A673 (cell line): Measurements from ENCODE around the gene VSIG10L. TPM values are rescaled to one million over a fixed set of nuclear protein-coding genes. Genes with fewer than 3 reads are reported as not detected.
A peak's percentile ranks its signal among the peaks of the same experiment; 100 is the strongest.

Experiments
- Bru-seq: library from RNA; stranded (reverse); fragments of 400-500 nt; gene quantifications from one replicate; lab custom pipeline; 2021; lab: Mats Ljungman, UMichigan
- BruChase-seq, 2 experiments: library from RNA; stranded (reverse); fragments of 400-500 nt; gene quantifications; one replicate each; lab custom pipeline; 2021; lab: Mats Ljungman, UMichigan
- BruUV-seq: library from RNA; stranded (reverse); fragments of 400-500 nt; replicated peaks from 2 replicates; lab custom pipeline; 2021; lab: Mats Ljungman, UMichigan
- CTCF ChIA-PET: fragments of 300-600 bp; sonication (Branson Sonifier 250); formaldehyde crosslinking; loops from one replicate; lab custom pipeline; 2022; ENCODE audit warnings: antibody characterized with exemption; lab: Charles Lee
- POLR2A ChIA-PET: fragments of 300-600 bp; sonication (Branson Sonifier 250); formaldehyde crosslinking; loops from one replicate; lab custom pipeline; 2022; ENCODE audit warnings: antibody characterized with exemption; ENCODE audit not compliant: low non-redundant PET; lab: Charles Lee
- DNase-seq: peaks from one replicate; pipeline ENCODE4 v3.0.0-alpha.2; 2015; ENCODE audit warnings: low spot score
- H3K27ac ChIP-seq: fragments of 200-600 bp; sonication (generic); 2 replicates; pipeline ENCODE4 v1.5.1; 2016; ENCODE audit warnings: mixed run types, low read depth, mild to moderate bottlenecking, mixed read lengths, antibody characterized with exemption, low read length; ENCODE audit not compliant: poor library complexity, severe bottlenecking
- H3K27me3 ChIP-seq: fragments of 200-600 bp; sonication (generic); replicated peaks from 2 replicates; pipeline ENCODE4 v1.6.1; 2017; ENCODE audit warnings: mixed run types, low read depth, mild to moderate bottlenecking, mixed read lengths, antibody characterized with exemption, low read length; ENCODE audit not compliant: insufficient read depth, poor library complexity
- H3K36me3 ChIP-seq: fragments of 200-600 bp; sonication (generic); 2 replicates; pipeline ENCODE4 v1.6.1; 2016; ENCODE audit warnings: mixed run types, mild to moderate bottlenecking, mixed read lengths, antibody characterized with exemption, low read length; ENCODE audit not compliant: insufficient read depth, poor library complexity, severe bottlenecking
- H3K4me1 ChIP-seq: fragments of 200-600 bp; sonication (generic); 2 replicates; pipeline ENCODE4 v1.6.1; 2017; ENCODE audit warnings: mixed run types, mild to moderate bottlenecking, mixed read lengths, antibody characterized with exemption, low read length; ENCODE audit not compliant: insufficient read depth, poor library complexity, severe bottlenecking
- H3K4me3 ChIP-seq: fragments of 200-600 bp; sonication (generic); 2 replicates; pipeline ENCODE4 v1.5.1; 2016; ENCODE audit warnings: low read depth, mixed run types, mild to moderate bottlenecking, mixed read lengths, low read length; ENCODE audit not compliant: poor library complexity, severe bottlenecking
- H3K9me3 ChIP-seq: fragments of 200-600 bp; sonication (generic); 2 replicates; pipeline ENCODE4 v1.6.1; 2016; ENCODE audit warnings: mixed run types, low read depth, mild to moderate bottlenecking, mixed read lengths, antibody characterized with exemption, low read length; ENCODE audit not compliant: poor library complexity, severe bottlenecking
- CTCF ChIP-seq: fragments of 300-800, 200-600 bp; sonication (generic); conservative IDR thresholded peaks from 2 replicates; pipeline ENCODE4 v1.5.1; 2017; ENCODE audit warnings: low read depth, mild to moderate bottlenecking, antibody characterized with exemption, low read length, moderate library complexity, mixed read lengths
- EZH2 ChIP-seq: fragments of 200-600 bp; sonication (generic); IDR thresholded peaks from 2 replicates; pipeline ENCODE4 v1.6.1; 2017; ENCODE audit warnings: borderline replicate concordance, low read depth, mild to moderate bottlenecking, mixed read lengths, antibody characterized with exemption, low read length; ENCODE audit not compliant: poor library complexity, severe bottlenecking
- intact Hi-C: fragments of 100-400 bp; cut with micrococcal nuclease; formaldehyde crosslinking; loops from one replicate; pipeline ENCODE4 v1.10.0; 2022; ENCODE audit not compliant: unreplicated experiment
- long read RNA-seq: library from polyadenylated mRNA; stranded (forward); transcript quantifications from one replicate; pipeline ENCODE4 v2.0.0, GENCODE V29; 2022
- total RNA-seq: library from RNA; stranded (reverse); gene quantifications from 2 replicates; pipeline ENCODE4 v1.2.3, GENCODE V29; 2021

The VSIG10L gene
- total RNA-seq, result 0.69 and 0.94 TPM in 2 replicates
- Bru-seq, nascent RNA, result percentile 21 among the genes with signal in this experiment
- percentile 24 among the genes with signal in this experiment for BruChase-seq, experiment 1, labeled RNA remaining after a 2-hour chase
- percentile 31 among the genes with signal in this experiment for BruChase-seq, experiment 2, labeled RNA remaining after a 6-hour chase
- long read RNA-seq, partial matches to known transcripts, result 6 of 6 reads
- long read RNA-seq, other reads (novel, unspliced or antisense), result 0 of 6 reads

- no peak within 1 kb of the TSS for H3K4me3 ChIP-seq
- intact Hi-C loops, result no loop called here
- H3K4me1 ChIP-seq, result peaks cover 8% of the 10 kb centered on the region
- no TSS peak for BruUV-seq
- no peaks in the 10 kb centered on the region for H3K27me3 ChIP-seq
- H3K9me3 ChIP-seq, result no peaks in the 10 kb centered on the region
- no peak for DNase-seq
- POLR2A ChIA-PET, result no interaction called here
- no peak for TF ChIP-seq EZH2
- TF ChIP-seq CTCF, result no peak
- no peaks in the 10 kb centered on the region for H3K36me3 ChIP-seq
- H3K27ac ChIP-seq, result no peak within 1 kb of the TSS
- CTCF ChIA-PET, result no interaction called here
Observed at GRCh38 chr19:51341976-51342580, at the start of gene VSIG10L. TSS of gene VSIG10L (minus strand) at chr19:51342139. CDS start at chr19:51342124, 15 bp downstream.

- Histone ChIP-seq H3K9me3 (no peaks in the 10 kb centered on the region), H3K27ac (no peak overlapping the region), H3K36me3 (no peaks in the 10 kb centered on the region), H3K4me3 (no peak overlapping the region), H3K4me1 (peaks cover 10% of the 10 kb centered on the region), H3K27me3 (no peaks in the 10 kb centered on the region)
- intact Hi-C loops, result no loop called here
- TF ChIP-seq CTCF (no peak), EZH2 (no peak)
- ChIA-PET CTCF (interaction anchor here (1.1 kb wide), 1 partner anchor 81 kb away, joined by 3 read pairs; no protein-coding TSS in a partner anchor), POLR2A (no interaction called here)
- BruUV-seq, result no TSS peak
- DNase-seq, result no peak
Observed at GRCh38 chr19:51391073-51391611, 49.2 kb upstream of the VSIG10L start.

- H3K27ac ChIP-seq, result no peak overlapping the region
Observed at GRCh38 chr19:51389143-51389542, 47.2 kb upstream of the VSIG10L start.

More at GRCh38 chr19:51389143-51389542, 47.2 kb upstream of the VSIG10L start:
- ChIA-PET POLR2A (no interaction called here), CTCF (no interaction called here)
- Histone ChIP-seq H3K36me3 (no peaks in the 10 kb centered on the region), H3K4me1 (no peaks in the 10 kb centered on the region), H3K27me3 (no peaks in the 10 kb centered on the region), H3K9me3 (no peaks in the 10 kb centered on the region), H3K4me3 (no peak overlapping the region)
- DNase-seq, result no peak
- BruUV-seq, result no TSS peak
- intact Hi-C loops, result no loop called here
- TF ChIP-seq CTCF (no peak), EZH2 (no peak)
